Esophagus muscularis mucosa (tissue), 4 donors: Measurements from ENCODE around the gene TUBB2B. TPM values are rescaled to one million over a fixed set of nuclear protein-coding genes. Genes with fewer than 3 reads are reported as not detected.
A peak's percentile ranks its signal among the peaks of the same experiment; 100 is the strongest.

ENCODE experiments used
- DNase-seq: peaks from one replicate; pipeline ENCODE4 v3.0.0-alpha.2; 2017; ENCODE audit errors: extremely low spot score
- H3K27ac ChIP-seq, 4 donors: fragments of 200-600 bp; sonication (generic); replicated peaks in 1 of 4; 1 replicate in 3 of 4; 2 replicates in 1 of 4; pipeline ENCODE4 v1.5.1; 2016 to 2019; ENCODE audit warnings: mild to moderate bottlenecking in 1 of 4
- H3K27me3 ChIP-seq, 4 donors: fragments of 200-600 bp; sonication (generic); one replicate each; pipeline versions ENCODE4 v1.5.1 to v1.6.0; 2016 to 2019
- H3K36me3 ChIP-seq, 4 donors: fragments of 200-600 bp; sonication (generic); one replicate each; pipeline ENCODE4 v1.5.1; 2016 to 2019
- H3K4me1 ChIP-seq, 4 donors: fragments of 200-600 bp; sonication (generic); one replicate each; pipeline ENCODE4 v1.5.1; 2016 to 2019
- H3K4me3 ChIP-seq, 4 donors: fragments of 200-600 bp; sonication (generic); 1 replicate in 2 of 4; 2 replicates in 2 of 4; pipeline ENCODE4 v1.5.1; 2016 to 2019; ENCODE audit warnings: mild to moderate bottlenecking in 4 of 4, moderate library complexity in 1 of 4
- H3K9me3 ChIP-seq, 4 donors: fragments of 200-600 bp; sonication (generic); 1 replicate in 3 of 4; 2 replicates in 1 of 4; pipeline ENCODE4 v1.5.1; 2016 to 2019
- CTCF ChIP-seq, 3 experiments: fragments of 200-600 bp in 2 of 3; fragments of 450-650 bp in 1 of 3; sonication (generic) in 2 of 3; IDR thresholded peaks; one replicate each; pipeline ENCODE4 v1.5.1; 2017 to 2019; ENCODE audit warnings: antibody characterized with exemption in 3 of 3, mild to moderate bottlenecking in 2 of 3, moderate library complexity in 1 of 3
- EP300 ChIP-seq: sonication (generic); formaldehyde crosslinking; IDR thresholded peaks from one replicate; pipeline ENCODE4 v1.6.1; 2017; ENCODE audit warnings: antibody characterized with exemption
- POLR2A ChIP-seq: fragments of 450-650 bp; IDR thresholded peaks from one replicate; pipeline ENCODE4 v1.6.1; 2017; ENCODE audit warnings: antibody characterized with exemption, moderate library complexity, mild to moderate bottlenecking, low read depth
- POLR2AphosphoS5 ChIP-seq, 2 donors: sonication (generic); formaldehyde crosslinking; IDR thresholded peaks; one replicate each; pipeline ENCODE4 v1.6.1; 2017; ENCODE audit warnings: antibody characterized with exemption in 2 of 2
- whole genome bisulfite sequencing: methylation state at CpG from one replicate; pipeline ENCODE4 v1.1.5; 2018; 5-methylcytosine and 5-hydroxymethylcytosine counted together
- intact Hi-C: fragments of 100-400 bp; cut with DNase I; formaldehyde crosslinking; loops from one replicate; pipeline ENCODE4 v1.15.1; 2023
- total RNA-seq, 4 donors: library from RNA; depleted of rRNA; stranded (reverse); fragments of >200 nt; gene quantifications; one replicate each; pipeline versions ENCODE4 v1.1.0 to v1.2.1, GENCODE V29; 2016

Gene TUBB2B
- total RNA-seq, 4 donors from 2014 or later = 12.0 to 35.8 (median 20.9) TPM

GRCh38 chr6:3228771-3229565 is 1.5 kb upstream of the TUBB2B start:
- H3K27ac ChIP-seq = peak overlapping the region in 1 of 4 donors; percentile 39
- 36% methylated on average over 34 of the region's 62 CpGs for WGBS
- TF ChIP-seq POLR2A (no peak), EP300 (no peak), POLR2AphosphoS5 (IDR thresholded peaks at IDR 0.05) (no peak), CTCF (IDR thresholded peaks at IDR 0.05) (no peak)
- H3K36me3 ChIP-seq = no peaks in the 10 kb centered on the region
- peaks cover 41 to 63% (median 62%) of the 10 kb centered on the region in 4 donors for H3K4me1 ChIP-seq
- H3K9me3 ChIP-seq = no peaks in the 10 kb centered on the region
- intact Hi-C loops = no loop called here
- peak overlapping the region; percentile 54 to 67 (median 56) for H3K4me3 ChIP-seq
- peaks cover 0 to 55% (median 17%) of the 10 kb centered on the region in 4 donors for H3K27me3 ChIP-seq
- DNase-seq = no peak

DNA sequence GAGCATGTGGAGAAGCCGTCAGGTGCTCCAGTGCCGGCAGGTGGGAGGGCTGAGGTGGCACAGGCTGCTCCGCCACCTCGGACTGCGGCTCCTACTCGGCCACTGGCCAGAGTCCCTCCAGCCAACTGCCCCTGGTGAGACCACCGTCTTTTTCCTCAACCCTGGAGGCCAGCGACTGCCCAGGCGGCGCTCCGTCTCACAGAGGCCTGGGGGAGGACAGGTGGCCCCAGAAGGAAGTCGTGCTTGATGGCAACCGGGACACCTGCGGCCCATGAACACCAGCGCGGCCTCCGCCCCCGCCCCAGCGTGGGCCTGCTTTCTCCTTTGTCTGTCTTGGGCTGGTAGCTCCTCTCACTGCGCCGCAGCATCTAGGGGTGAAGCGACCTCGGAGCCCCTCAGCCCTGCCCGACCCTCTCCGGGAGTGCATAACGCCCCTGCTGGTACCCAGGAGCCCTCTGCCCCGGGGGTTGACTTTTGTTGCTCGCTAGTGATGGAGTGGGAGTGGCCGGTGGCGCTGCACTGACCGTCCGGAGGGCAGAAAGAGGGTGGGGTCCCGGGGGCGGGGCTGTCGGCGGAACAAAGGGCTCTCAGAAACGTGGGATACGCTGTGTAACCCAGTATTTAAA is 706 bp upstream of the TUBB2B start:
- Histone ChIP-seq H3K4me3 (peak overlapping the region; percentile 54 to 67 (median 56)), H3K4me1 (peaks cover 41 to 63% (median 62%) of the 10 kb centered on the region in 4 donors), H3K36me3 (no peaks in the 10 kb centered on the region), H3K9me3 (no peaks in the 10 kb centered on the region), H3K27me3 (peaks cover 0 to 55% (median 17%) of the 10 kb centered on the region in 4 donors), H3K27ac (peak overlapping the region in 2 of 4 donors; percentile 24 to 53)
- TF ChIP-seq CTCF (IDR thresholded peaks at IDR 0.05) (no peak), POLR2AphosphoS5 (IDR thresholded peaks at IDR 0.05) (no peak), EP300 (no peak), POLR2A (no peak)
- intact Hi-C loops = no loop called here
- no peak for DNase-seq
- WGBS = 3% methylated on average over 5 of the region's 38 CpGs

GRCh38 chr6:3226481-3227362 is 731 bp downstream of the TUBB2B start:
- Histone ChIP-seq H3K4me1 (peaks cover 41 to 54% (median 52%) of the 10 kb centered on the region in 4 donors), H3K4me3 (peak overlapping the region; percentile 54 to 67 (median 56)), H3K36me3 (no peaks in the 10 kb centered on the region), H3K9me3 (no peaks in the 10 kb centered on the region), H3K27me3 (peaks cover 0 to 54% (median 17%) of the 10 kb centered on the region in 4 donors), H3K27ac (peak overlapping the region in 2 of 4 donors; percentile 24 to 53)
- intact Hi-C loops = no loop called here
- no peak for DNase-seq
- WGBS = 3% methylated on average over 34 of the region's 54 CpGs
- TF ChIP-seq POLR2AphosphoS5 (IDR thresholded peaks at IDR 0.05) (no peak), POLR2A (no peak), EP300 (no peak), CTCF (IDR thresholded peaks at IDR 0.05) (no peak)

- intact Hi-C loops = no loop called here
- 99% methylated on average over 9 of the region's 10 CpGs for WGBS
- no peak for TF ChIP-seq POLR2A
- no peak for TF ChIP-seq POLR2AphosphoS5 (IDR thresholded peaks at IDR 0.05)
- no peak for TF ChIP-seq CTCF (IDR thresholded peaks at IDR 0.05)
- no peak for TF ChIP-seq EP300
- H3K4me1 ChIP-seq = peaks cover 38 to 50% (median 49%) of the 10 kb centered on the region in 4 donors
- no peak overlapping the region for H3K27ac ChIP-seq
- H3K27me3 ChIP-seq = peaks cover 0 to 47% (median 17%) of the 10 kb centered on the region in 4 donors
- H3K9me3 ChIP-seq = no peaks in the 10 kb centered on the region
- H3K36me3 ChIP-seq = no peaks in the 10 kb centered on the region
- DNase-seq = no peak
- no peak overlapping the region for H3K4me3 ChIP-seq
Observed at GRCh38 chr6:3226042-3226441, 1.4 kb downstream of the TUBB2B start.
